ENCODE measurements around the gene CHSY1. TPM values are rescaled to one million over a fixed set of nuclear protein-coding genes. Genes with fewer than 3 reads are reported as not detected.
"Not testable (repeated sequence)": the region's sequence is repeated elsewhere in the genome, so short reads cannot be mapped to it uniquely, and the experiment has no call there.

CHSY1 gene
- polyA plus RNA-seq, 1 donor from 2014 or later, result 16.1 TPM

- not testable (repeated sequence) for H3K9me2 ChIP-seq (ENCODE audit: insufficient read depth, low read length); H3K36me3 ChIP-seq (ENCODE audit: insufficient read depth, low read length); H3F3A ChIP-seq (ENCODE audit: insufficient read depth, low read length, poor library complexity, severe bottlenecking); H3K27ac ChIP-seq (ENCODE audit: low read length); H3K27me3 ChIP-seq (ENCODE audit: insufficient read depth, low read depth, low read length); H3K9ac ChIP-seq (ENCODE audit: low read length); H3K4me2 ChIP-seq (ENCODE audit: low read length); H2AFZ ChIP-seq (ENCODE audit: low read depth, low read length); H3K79me2 ChIP-seq (replicated peaks; ENCODE audit: insufficient read depth, low read length); H3K4me3 ChIP-seq (ENCODE audit: low read length); H3K9me3 ChIP-seq (ENCODE audit: low read length); H4K20me1 ChIP-seq (ENCODE audit: insufficient read depth)
Measured at GRCh38 chr15:101125881-101126428, 125.9 kb downstream of the CHSY1 start.

Other genes with a start within 250 kb of the CHSY1 start
- 128 and 136 TPM in 2 replicates for gene SELENOS, start 25.4 kb upstream of the CHSY1 start, polyA plus RNA-seq
- 34.7 and 53.6 TPM in 2 replicates for gene SNRPA1, start 43.2 kb upstream of the CHSY1 start, polyA plus RNA-seq
- gene PCSK6, start 237.7 kb upstream of the CHSY1 start, polyA plus RNA-seq, result 1.1 and 1.4 TPM in 2 replicates

All from neural cell (in vitro differentiated cells).